ENCODE data around the gene C5orf22. TPM values are rescaled to one million over a fixed set of nuclear protein-coding genes. Genes with fewer than 3 reads are reported as not detected.
"Not testable (repeated sequence)": the region's sequence is repeated elsewhere in the genome, so short reads cannot be mapped to it uniquely, and the experiment has no call there.

Gene C5orf22
- polyA plus RNA-seq, 5 donors, result 21.9 to 39.0 (median 26.8) TPM

DNA sequence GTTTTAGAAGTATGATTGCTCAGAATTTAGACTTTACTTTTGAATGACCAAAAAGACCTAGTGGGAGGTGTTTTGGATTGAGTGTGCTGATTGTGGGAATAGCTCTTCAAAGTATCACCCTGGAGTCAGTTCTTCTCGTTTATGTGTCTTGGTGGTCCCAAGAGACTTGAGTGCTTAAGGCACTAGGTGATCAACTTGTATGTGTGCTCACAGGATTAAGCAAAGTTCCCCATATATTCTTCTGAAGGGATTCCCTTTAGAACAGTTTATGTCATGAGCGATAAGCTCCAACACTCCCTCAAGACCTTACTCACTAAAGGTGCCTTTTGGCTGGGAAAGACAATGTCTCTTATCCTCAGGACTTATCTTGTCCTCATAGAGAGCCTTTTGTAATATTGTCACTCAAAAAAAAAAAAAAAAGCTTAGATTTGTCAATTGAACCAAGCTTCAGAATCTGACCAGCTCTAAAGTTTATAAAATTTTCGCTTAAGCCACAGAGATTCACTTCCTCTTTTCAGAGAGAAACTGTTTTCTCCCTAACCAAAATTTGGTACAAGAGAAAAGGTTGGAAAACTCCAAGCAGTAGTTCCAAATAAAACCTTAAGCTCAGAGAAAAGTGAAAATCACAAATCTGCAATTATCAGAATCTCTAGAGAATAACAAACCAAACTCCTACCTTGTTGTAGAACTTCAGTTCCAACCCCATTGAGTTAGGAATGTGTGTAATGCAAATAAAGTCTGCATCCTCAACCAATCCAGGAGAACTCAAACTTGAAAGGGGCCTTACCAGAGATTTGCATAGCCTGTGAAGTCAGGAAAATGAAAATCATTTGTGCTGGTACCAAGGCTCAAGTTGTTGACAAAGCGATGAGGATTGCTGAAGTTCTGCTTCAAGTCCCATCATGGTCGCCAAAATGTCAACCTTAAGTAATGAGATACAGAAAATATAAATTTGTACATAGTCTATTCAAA, 66.8 kb downstream of the C5orf22 start:
- DNase-seq, result no peak

DNA sequence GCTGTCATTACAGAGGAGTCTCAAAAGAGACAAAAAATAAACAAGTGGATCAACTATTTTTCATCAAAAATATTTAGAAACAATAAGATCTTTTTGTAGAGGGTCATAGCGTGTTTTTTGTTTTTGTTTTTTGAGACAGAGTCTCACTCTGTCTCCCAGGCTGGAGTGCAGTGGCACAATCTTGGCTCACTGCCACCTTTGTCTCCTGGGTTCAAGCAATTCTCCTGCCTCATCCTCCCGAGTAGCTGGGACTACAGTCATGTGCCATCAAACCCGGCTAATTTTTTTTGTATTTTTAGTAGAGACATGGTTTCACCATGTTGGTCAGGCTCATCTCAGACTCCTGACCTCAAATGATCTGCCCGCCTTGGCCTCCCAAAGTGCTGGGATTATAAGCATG, 70.2 kb downstream of the C5orf22 start:
- not testable (repeated sequence) for DNase-seq

DNA sequence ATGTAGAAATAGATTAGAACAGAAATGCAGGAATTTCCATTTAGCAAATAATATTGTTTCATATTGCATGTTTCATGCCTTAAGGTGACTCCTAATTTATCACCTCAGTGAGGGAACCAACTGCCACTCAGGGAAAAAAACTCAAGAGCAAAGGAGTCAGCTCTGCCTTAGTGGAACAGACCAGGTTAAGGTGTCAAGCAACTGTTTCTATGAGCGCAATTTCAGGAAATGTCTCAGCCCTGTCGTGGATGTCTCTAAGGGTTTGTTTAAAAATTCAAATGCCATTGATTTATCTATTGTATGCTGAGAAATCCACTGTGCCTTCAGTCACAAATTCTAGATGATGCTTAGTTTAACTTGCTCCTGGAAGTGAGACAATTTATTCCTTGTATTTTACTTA, 72.1 kb downstream of the C5orf22 start:
- DNase-seq, result no peak

DNA sequence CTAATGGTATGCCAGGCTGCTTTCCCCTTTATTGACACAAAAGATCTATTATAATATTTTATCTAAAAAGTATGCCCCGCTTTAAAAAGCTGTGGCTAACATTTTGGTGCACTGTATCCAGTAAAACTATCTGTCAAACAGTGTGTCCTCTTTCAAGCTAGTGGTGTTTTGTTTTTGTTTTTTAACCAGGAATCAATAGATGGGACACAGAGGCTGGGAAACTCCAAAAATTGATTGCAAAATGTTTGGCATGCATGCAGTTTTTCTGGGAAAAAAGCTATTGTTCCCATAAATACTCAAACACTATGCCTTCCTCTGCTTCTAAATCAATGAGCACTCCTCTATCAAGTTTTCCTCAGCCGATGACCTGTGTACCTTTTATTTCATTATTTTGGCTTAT, 72.5 kb downstream of the C5orf22 start:
- DNase-seq, result no peak

Other genes with a start within 250 kb of the C5orf22 start
- gene DROSHA, start 208 bp upstream of the C5orf22 start, polyA plus RNA-seq (ENCODE audit: insufficient read depth in 1 of 5, insufficient read length in 5 of 5, low replicate concordance in 1 of 5), result 10 to 100 TPM; 71.6 to 96.6 (median 94.2) TPM
- gene PDZD2, start 106.8 kb downstream of the C5orf22 start, polyA plus RNA-seq (ENCODE audit: insufficient read depth in 1 of 5, insufficient read length in 5 of 5, low replicate concordance in 1 of 5), result 10 to 100 TPM; 13.6 to 22.4 (median 16.5) TPM